Measurements from ENCODE around the gene TBC1D16. TPM values are rescaled to one million over a fixed set of nuclear protein-coding genes. Genes with fewer than 3 reads are reported as not detected.

TBC1D16 gene
- total RNA-seq, 1 donor from 2014 or later: 23.7 TPM

GRCh38 chr17:79980246-79981043, 55.2 kb downstream of the TBC1D16 start:
- H3K27me3 ChIP-seq (ENCODE audit: control insufficient read depth, insufficient read depth, low read length): no peaks in the 10 kb centered on the region
- DNase-seq (ENCODE audit: low read depth) (no peak), FAIRE-seq (no peak)
- no peak overlapping the region for H3K4me3 ChIP-seq (ENCODE audit: low read depth, low read length)
- peaks cover 4% of the 10 kb centered on the region for H3K36me3 ChIP-seq (ENCODE audit: control insufficient read depth, insufficient read depth, low read length)
- TF ChIP-seq, protein P1, sequence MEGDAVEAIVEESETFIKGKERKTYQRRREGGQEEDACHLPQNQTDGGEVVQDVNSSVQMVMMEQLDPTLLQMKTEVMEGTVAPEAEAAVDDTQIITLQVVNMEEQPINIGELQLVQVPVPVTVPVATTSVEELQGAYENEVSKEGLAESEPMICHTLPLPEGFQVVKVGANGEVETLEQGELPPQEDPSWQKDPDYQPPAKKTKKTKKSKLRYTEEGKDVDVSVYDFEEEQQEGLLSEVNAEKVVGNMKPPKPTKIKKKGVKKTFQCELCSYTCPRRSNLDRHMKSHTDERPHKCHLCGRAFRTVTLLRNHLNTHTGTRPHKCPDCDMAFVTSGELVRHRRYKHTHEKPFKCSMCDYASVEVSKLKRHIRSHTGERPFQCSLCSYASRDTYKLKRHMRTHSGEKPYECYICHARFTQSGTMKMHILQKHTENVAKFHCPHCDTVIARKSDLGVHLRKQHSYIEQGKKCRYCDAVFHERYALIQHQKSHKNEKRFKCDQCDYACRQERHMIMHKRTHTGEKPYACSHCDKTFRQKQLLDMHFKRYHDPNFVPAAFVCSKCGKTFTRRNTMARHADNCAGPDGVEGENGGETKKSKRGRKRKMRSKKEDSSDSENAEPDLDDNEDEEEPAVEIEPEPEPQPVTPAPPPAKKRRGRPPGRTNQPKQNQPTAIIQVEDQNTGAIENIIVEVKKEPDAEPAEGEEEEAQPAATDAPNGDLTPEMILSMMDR (IDR thresholded peaks at IDR 0.05; ENCODE audit: insufficient read depth, low read length, severe bottlenecking): no peak

DNA sequence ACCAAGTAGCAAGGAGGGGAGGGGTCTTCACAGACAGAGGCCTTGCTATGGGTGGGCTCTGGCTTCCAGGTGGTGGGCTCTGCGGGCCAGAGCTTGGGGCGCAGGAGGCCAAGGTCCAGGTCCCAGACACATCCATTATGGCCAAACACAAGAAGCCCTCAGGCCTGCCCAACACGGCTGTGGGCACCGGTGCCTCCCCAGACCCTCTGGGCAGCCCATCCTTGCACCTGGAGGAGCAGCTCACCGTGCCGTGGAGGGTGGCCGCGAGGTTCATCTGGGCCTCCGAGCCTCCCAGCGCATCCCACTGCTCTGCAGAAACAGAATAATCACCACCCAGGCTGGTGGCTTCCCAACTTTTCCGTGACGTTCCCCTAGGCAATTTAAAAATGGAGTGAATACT, 55.9 kb downstream of the TBC1D16 start:
- Histone ChIP-seq H3K27me3 (ENCODE audit: control insufficient read depth, insufficient read depth, low read length) (no peaks in the 10 kb centered on the region), H3K4me3 (ENCODE audit: low read depth, low read length) (no peak overlapping the region), H3K36me3 (ENCODE audit: control insufficient read depth, insufficient read depth, low read length) (peaks cover 4% of the 10 kb centered on the region)
- DNase-seq (ENCODE audit: low read depth): no peak
- TF ChIP-seq, protein P1 (IDR thresholded peaks at IDR 0.05; ENCODE audit: insufficient read depth, low read length, severe bottlenecking): no peak
- FAIRE-seq: no peak

- H3K4me3 ChIP-seq (ENCODE audit: low read depth, low read length): no peak overlapping the region
- no peak for FAIRE-seq
- no peaks in the 10 kb centered on the region for H3K27me3 ChIP-seq (ENCODE audit: control insufficient read depth, insufficient read depth, low read length)
- H3K36me3 ChIP-seq (ENCODE audit: control insufficient read depth, insufficient read depth, low read length): peaks cover 4% of the 10 kb centered on the region
- DNase-seq (ENCODE audit: low read depth): no peak
- TF ChIP-seq, protein P1 (IDR thresholded peaks at IDR 0.05; ENCODE audit: insufficient read depth, low read length, severe bottlenecking): no peak
Measured at GRCh38 chr17:79979221-79979741, 56.4 kb downstream of the TBC1D16 start.

- FAIRE-seq: no peak
- DNase-seq (ENCODE audit: low read depth): no peak
- TF ChIP-seq, protein P1 (IDR thresholded peaks at IDR 0.05; ENCODE audit: insufficient read depth, low read length, severe bottlenecking): no peak
Measured at GRCh38 chr17:79978548-79978855, 57.2 kb downstream of the TBC1D16 start.

DNA sequence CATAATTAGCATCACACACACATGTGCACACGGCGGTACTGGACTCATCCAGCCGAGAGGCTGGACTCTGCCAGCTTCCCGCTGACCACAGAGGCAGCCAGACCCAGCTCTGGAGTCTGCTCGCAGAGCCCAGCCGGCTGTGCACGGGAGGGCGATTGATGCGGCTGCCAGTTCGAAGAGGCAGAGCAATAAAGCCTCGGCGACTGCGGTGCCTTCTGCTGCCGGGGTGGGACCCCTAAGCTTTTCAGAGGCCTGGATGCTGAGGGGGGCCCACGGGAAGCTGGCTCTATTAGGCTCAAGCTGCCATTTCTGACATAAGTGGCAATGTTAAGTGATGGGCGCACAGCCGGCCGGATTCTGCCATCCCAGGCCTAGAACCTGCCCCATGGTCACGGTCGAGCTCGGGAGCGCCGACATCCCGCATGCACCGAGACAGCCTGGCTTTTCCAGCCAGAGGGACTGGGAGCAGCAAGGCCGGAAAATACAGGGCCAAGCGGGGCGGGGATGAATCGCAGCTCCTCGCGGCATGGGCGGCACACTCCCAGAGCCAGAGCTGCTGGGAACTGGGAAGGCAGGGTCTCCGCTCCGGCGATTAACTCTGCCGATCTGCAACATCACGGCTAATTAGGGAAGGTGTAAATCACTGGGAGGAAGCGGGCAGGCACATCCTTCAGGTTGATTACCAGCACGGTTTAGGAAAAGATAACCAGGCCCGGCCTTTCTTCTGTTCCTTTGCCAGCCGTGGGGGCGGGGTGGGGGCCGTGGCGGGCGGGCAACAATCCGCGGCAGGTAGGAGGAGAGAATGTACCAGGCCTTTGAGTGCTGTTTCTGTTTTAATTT, 57.7 kb downstream of the TBC1D16 start:
- no peak overlapping the region for H3K4me3 ChIP-seq (ENCODE audit: low read depth, low read length)
- H3K27me3 ChIP-seq (ENCODE audit: control insufficient read depth, insufficient read depth, low read length): no peaks in the 10 kb centered on the region
- TF ChIP-seq, protein P1 (IDR thresholded peaks at IDR 0.05; ENCODE audit: insufficient read depth, low read length, severe bottlenecking): no peak
- DNase-seq (ENCODE audit: low read depth): no peak
- FAIRE-seq: no peak
- H3K36me3 ChIP-seq (ENCODE audit: control insufficient read depth, insufficient read depth, low read length): peaks cover 4% of the 10 kb centered on the region

More at GRCh38 chr17:79978548-79978855, 57.2 kb downstream of the TBC1D16 start:
- Histone ChIP-seq H3K4me3 (ENCODE audit: low read depth, low read length) (no peak overlapping the region), H3K36me3 (ENCODE audit: control insufficient read depth, insufficient read depth, low read length) (peaks cover 4% of the 10 kb centered on the region), H3K27me3 (ENCODE audit: control insufficient read depth, insufficient read depth, low read length) (no peaks in the 10 kb centered on the region)

Data from bronchial epithelial cell (primary cell).